HG03342 (cell line): Measurements from ENCODE around the gene ASXL1.
"Not testable (repeated sequence)": the region's sequence is repeated elsewhere in the genome, so short reads cannot be mapped to it uniquely, and the experiment has no call there.

ENCODE experiments used
- ATAC-seq: cut with Tn5 transposase; IDR thresholded peaks from one replicate; pipeline ENCODE4 v1.9.1; 2021; ENCODE audit warnings: mild to moderate bottlenecking, moderate library complexity; ENCODE audit not compliant: unreplicated experiment

The ASXL1 gene

DNA sequence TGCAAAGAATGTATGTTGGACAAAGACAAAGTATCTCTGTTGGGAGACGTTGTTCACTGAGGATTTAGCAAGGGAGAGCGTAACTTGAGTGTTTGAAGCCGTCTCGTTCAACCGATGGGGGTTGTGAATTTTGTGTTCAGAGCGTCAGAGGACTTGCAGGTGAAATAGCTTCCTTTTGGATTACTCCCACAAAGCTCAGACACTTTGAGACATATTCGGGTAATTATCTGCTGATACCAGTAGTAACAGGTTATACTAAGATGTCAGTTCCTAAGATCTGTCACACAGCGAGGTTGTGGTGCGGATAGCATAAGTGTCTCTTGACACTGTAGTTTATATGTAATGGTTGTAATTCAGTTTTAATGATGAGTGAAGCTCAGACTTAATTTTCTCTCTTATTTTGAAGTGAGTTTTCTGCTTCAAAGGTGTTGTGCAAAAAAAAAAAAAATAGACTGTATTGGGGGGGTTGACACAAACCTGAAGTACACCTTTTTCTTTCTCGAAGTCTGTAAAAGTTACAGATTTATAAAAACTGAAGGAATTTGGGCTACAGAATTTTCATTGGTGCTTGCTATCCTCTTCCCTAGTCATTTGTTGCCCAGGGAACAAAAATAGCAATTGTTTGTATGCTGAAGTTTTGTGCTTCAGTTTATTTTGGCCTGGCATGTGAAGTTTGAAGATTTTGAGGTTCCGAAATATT, 1.7 kb downstream of the ASXL1 start:
- ATAC-seq: no peak

DNA sequence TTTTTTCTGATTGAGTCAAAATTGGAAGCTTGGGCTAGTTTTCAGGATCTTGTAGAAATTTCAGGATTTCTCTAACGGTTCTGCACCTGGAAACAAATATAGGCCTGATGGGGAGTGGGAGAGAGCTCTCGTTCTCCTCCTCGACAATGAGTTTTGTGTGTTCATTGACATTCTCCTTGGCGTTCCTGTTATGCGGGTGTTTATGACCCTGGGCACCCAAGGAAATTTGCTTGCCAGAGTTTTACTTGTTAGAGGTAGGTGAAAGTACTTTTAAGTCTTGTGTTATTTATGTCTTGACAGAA, 2.2 kb downstream of the ASXL1 start:
- no peak for ATAC-seq

DNA sequence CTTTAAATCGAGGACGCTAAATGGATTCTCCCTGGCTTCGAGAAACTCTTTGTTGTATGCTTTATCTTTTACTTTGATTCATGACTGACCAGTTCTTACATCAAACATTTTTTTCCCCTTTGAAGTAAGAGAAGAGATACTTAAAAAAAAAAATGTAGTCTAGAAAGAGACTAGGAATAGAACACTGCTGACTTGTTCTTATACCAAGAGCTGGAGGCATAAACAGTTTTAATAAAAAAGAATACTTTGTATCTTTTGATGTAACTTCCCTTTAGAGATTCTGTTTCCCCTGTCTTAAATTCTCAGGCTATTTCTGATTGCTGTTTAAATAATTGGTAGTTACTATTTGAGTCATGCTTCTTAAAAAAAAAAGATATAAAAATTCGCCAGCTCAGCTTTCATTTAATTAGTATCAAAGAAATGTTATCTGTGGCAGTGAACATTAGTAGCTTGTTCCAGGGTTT, 4.8 kb downstream of the ASXL1 start:
- no peak for ATAC-seq

DNA sequence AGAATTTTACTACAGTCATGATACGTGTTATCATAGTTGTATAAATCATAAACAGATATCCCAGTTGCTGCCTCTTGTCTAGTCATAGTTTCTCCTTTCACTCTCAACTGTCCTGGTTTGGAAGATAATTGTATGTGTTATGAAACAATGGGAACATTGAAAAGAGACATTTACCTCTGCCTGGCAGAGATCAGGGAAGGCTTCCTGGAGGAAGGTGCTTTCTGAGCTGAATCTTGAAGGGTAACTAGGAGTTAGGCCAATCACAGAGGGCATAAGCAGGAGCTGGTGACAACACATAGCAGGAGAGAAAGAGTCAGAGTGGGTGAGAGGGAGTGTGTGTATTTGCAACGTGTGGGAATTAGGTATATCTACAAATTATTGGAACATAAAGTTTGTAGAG, 5.4 kb downstream of the ASXL1 start:
- no peak for ATAC-seq

DNA sequence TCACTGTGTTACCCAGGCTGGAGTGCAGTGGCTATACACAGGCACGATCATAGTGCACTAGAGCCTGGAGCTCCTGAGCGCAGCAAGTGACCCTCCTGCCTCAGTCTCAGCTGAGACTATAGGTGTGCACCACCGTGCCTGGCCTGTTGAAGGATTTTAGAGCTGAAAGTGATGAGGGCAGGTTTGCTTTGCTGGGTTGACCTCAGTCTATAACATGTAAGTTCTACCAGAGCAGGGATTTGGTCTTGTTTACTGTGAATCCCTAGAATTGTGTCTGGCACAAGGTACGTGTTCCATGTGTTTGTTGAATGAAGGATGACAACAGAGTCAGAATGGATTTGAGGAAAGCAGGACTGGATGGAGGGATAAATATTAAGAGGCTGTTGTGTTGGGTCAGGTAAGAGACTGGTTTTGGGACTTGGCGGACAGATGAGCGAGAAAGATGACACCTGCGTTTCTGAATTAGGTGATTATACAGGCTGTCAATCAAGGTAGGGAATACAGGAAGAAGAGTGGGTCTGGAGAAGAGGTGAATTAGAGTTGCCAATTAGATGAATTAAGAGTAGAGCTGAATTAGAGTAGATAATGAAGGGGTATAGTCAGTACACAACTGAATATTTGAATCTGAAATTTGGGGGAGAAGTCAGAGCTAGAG, 6.5 kb downstream of the ASXL1 start:
- ATAC-seq: no peak

DNA sequence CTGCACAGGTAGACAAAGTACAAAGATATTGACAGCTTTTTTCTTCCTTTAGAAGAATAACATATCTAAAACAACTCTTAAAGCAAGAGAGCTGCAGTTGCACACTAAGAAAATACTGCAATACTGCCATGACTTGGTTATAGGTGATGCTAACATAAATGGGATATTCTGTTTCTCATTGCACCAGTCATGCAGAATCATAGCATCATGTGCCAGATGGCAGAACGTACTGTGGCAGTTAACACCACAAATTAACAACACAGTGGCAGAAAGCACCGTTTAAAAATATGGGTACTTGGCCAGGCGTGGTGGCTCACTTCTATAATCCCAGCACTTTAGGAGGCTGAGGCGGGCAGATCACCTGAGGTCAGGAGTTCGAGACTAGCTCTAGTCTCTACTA, 7.4 kb downstream of the ASXL1 start:
- no peak for ATAC-seq

DNA sequence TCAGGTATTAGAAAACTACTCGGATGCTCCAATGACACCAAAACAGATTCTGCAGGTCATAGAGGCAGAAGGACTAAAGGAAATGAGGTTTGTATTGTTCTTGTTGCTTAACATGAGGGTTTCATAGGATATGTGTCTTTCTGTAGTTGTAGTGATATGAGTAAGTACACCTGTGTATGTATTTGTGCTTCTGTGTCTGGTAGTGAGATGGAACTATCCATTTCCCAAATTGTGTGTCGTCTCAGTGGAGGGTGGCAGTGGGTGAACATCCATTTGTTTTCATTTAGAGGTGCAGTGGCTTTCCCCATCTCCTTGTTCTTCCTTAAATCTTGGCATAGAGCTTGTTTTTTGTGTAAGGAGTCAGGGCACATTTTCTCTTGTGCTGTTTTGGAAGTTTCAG, 8.2 kb downstream of the ASXL1 start:
- ATAC-seq: no peak

DNA sequence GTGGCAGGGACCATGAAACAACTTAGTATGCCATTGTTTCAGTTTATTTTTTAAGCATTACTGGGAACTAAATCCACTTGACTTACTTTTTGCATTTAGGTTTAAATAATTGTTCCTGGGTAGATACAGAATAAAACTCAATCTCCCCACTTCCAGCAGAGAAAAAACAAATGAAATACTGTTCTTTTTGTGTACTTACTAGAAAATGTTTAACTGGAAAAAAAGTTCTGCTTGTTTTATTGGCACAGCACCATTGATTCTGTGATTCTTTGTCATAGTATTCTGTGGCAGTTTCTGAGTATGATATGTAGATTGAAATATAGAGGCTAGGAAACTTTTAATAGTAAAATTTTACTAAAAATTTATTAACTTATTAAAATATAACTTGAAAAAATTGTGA, 10.2 kb downstream of the ASXL1 start:
- no peak for ATAC-seq

DNA sequence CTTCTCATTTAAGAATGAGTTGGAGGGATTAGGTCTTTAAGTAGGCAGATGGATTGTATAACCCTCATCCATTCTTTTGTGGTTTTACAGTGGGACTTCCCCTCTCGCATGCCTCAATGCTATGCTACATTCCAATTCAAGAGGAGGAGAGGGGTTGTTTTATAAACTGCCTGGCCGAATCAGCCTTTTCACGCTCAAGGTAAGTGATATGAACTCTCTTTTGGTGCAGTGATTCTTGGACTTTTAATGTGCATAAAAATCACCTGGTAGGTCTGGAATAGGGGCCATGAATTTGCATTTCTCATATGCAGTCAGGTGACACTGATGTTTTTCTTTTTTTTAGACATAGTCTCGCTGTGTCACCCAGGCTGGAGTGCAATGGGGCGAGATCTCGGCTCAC, 10.8 kb downstream of the ASXL1 start:
- no peak for ATAC-seq

DNA sequence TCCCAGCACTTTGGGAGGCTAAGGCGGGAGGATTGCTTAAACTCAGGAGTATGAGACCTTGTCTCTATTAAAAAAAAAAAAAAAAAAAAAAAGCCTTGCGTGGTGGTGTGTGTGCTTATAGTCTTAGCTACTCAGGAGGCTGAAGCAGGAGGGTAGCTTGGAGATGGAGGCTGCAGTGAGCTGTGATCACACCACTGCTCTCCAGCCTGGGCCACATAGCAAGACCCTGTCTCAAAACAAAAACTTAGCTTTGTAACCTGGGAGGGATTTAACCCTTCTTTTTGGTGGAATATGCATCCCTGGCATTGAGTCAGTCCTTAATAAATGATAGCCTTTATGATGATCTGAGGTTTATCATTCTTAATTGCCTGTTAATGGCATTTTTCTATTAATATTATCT, 12.8 kb downstream of the ASXL1 start:
- no peak for ATAC-seq

DNA sequence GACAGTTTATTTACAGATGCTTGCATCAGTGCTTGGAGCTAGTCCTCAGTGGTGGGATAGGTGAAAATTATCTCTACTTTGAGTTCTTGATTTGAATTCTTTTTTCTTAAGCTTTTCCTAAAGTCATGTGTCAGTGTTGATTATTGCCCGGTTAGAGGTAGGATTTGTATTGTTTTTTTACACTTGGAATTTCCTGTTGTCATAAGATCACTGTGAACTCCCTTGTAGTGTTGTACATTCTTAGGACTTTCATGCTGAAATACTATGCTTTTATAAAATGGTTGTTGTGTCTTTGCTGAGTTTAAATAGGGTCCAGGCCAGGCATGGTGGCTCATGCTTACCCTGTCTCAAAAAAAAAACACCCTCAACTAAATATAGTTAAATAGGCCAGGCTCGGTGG, 20.3 kb downstream of the ASXL1 start:
- ATAC-seq: no peak

DNA sequence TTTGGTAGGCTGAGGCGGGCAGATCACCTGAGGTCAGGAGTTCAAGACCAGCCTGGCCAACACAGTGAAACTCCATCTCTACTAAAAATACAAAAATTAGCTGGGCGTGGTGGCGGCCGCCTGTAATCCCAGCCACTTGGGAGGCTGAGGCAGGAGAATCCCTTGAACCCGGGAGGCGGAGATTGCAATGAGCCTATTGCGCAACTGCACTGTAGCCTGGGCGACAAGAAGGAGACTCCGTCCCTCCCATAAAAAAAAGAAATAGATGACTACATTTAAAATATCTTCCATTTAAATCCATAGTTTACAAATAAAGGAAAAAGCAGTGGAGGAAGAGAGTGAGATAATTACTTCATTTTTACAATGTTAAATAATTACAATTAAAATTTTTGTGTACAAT, 21.9 kb downstream of the ASXL1 start:
- not testable (repeated sequence) for ATAC-seq

DNA sequence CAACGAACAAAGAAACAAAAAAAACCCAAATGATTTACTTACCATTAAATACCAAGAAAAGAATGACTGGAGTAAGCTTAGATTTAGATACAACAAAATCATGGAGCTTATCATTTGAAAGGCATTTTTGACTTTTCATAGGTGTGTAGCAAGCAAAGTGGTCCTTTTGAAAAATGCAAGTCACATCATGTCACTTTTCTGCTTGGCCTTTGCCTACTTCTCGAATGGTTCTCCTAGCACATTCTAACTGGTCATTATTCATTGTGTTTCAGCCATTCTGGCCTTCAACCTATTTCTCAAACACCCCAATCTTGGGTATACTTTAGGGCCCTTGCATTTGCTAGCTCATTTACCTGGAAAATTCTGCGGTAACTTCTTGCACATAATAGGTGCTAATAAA, 22.6 kb downstream of the ASXL1 start:
- no peak for ATAC-seq

DNA sequence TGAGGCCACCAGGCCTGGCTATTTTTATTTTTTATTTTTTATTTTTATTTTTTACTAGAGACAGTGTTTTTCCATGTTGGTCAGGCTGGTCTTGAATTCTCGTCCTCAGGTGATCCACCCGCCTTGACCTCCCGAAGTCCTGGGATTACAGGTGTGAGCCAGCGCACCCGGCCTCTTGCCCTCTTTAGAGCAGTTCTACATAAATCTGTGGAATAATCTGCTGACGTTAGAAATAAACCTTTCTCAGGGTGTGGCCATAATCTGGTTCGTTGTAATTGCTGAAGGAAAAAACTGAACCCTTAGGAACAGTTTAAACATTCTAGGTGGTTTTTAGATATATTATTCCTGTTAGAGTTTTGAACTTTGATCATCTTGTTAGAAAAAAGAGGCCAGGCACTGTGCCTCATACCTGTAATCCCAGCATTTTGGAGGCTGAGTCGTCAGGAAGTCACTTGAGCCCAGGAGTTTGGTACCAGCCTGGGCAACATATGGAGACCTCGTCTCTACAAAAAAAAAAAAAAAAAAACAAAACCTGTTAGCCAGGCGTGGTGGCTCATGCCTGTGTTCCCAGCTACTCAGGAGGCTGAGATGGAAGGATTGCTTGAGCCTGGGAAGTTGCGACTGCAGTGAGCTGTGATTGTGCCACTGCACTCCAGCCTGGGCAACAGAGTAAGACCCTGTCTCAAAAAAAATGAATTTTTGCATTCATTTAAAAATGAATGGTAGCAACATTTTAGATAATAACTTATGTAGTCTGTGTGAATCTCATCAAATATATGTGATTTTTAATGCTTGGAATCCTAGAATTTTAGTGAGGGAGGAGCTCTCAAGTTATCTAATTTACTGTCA, 24.2 kb downstream of the ASXL1 start:
- no peak for ATAC-seq

DNA sequence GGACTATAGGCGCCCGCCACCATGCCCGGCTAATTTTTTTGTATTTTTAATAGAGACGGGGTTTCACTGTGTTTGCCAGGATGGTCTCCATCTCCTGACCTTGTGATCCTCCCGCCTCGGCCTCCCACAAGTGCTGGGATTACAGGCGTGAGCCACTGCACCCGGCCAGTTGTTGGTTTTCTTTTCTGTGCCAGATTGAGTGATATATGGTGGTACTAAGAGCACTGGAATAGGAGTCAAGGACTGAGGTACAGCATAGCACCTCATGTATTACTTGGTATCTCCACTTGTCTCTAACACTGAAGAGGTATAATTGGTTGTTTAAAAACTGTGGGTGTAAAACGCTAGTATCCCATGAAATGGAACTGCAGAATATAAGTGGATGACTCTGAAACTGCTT, 25.3 kb downstream of the ASXL1 start:
- not testable (repeated sequence) for ATAC-seq

DNA sequence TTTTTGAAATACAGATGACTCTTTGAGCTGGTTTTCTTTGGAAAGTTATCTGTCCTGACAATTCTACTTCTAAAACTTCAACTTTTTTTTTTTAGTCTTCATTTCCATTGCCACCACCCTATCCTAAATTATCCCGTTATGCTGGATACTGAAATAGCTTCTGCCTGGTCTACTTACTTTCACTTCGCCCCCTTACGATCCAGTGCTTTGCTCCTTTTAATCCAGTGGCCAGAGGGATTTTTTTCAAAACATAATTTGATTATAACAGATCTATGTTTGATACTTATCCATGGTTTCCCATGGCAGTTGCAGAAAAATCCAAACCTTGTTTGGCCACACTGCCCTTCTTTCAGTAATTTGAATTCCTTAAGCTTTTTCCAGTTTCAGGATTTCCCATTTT, 27.4 kb downstream of the ASXL1 start:
- ATAC-seq: no peak

DNA sequence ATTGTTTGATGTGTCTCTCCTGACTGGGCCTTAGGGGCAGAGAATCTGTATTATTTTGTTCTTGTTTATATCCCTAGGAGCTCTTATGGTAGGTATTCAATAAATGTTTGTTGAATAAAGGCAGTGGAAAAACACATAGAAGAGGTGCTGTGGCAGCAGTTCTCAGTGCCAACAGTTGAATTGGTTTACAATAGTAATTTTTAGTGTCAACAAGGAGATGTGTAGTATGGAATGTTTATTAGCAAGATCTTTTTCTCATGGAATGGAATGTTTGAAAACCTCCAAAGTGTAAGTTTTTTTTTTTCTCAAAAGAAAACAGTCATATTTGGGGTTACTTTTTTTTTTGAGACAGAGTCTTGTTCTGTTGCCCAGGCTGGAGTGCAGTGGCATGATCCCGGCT, 28.0 kb downstream of the ASXL1 start:
- ATAC-seq: no peak

DNA sequence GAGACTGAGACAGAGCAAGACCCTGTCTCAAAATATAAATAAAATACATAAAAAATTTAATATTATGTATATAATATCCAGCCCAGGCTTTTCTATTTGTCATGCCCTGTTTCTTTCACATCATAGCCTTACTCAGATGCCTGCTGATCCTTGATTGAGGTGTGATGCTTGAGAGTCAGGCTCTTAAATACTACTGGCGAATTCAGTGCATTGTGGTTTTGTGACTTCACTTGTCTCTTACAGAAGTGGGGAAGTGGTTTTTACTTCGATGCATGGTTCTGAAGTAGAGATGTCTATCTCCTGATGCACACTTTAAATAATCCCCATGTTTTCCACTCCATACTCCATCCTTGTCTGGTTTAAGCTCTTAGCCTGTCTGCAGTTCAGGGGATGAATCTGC, 29.1 kb downstream of the ASXL1 start:
- ATAC-seq: no peak

DNA sequence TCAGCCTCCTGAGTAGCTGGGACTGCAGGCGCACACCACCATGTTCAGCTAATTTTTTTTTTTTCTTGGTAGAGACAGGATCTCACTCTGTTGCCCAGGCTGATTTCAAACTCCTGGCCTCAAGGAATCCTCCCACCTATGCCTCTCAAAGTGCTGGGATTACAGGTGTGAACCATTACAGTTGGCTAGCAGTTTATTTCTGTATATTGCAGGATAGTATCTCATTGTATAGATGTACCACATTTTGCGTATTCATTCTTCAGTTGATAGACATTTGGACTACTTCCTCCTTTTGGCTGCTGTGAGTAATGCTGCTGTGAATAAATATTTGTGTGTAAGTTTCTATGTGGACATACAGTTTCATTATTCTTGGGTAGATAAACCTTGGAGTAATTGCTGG, 32.9 kb downstream of the ASXL1 start:
- no peak for ATAC-seq

DNA sequence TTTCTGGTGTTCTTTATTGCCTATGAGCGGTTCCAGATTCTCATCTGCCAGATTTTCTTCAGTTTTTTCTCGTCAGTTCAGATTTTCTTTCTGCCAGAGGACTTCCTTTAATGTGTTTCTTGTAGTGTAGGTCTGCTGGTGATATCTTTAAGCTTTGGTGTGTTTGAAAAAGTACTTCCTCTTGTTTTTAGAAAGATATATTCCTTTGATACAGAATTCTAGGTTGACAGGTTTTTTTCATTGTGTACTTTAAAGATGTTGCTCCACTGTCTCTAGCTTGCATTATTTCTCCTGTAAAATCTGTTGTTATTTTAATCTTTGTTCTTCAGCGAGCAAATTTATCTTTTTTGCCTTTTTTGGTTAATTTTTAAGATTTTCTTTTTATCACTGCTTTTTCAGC, 36.9 kb downstream of the ASXL1 start:
- no peak for ATAC-seq

DNA sequence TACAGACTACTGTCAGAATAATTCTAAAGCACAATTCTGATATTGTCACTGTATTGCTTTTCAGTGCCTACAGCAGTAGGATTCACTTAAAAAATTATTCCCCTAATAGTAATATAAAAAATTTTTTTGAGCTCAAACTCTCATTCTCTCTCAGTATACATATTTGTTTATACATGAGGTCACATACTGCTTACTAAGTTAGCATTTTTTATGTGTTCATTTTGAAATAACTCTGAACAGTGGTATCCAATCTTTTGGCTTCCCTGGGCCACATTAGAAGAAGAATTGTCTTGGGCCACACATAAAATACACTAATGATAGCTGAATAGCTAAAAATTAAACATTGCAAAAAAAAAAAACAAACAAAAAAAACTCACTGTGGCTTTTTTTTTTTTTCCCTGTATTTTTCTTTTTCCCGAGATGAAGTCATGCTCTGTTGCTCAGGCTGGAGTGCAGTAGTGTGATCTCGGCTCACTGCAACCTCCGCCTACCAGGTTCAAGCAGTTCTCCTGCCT, 38.6 kb downstream of the ASXL1 start:
- no peak for ATAC-seq

DNA sequence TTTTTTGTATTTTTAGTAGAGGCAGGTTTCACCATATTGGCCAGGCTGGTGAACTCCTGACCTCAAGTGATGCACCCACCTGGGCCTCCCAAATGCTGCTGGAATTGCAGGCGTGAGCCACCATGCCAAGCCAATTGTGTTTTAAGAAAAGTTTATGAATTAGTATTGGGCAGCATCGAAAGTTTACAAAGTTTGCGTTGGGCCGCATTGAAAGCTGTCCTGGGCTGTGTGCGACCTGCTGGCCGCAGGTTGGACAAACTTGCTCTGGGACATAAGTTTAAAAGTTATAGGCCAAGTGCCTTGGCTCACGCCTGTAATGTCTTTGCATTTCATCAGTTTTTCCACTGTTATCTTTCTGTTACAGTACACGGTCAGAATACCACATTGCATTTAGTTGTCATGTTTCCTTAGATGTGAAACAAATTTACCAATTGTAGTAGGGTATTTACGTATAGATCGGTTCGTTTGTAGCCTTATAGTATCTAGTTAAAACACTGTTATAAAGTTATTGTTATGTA, 39.5 kb downstream of the ASXL1 start:
- ATAC-seq: no peak
